HUES64 (cell line): ENCODE results near the gene CHMP4A.

Experiments
- H3K27ac ChIP-seq: 2 replicates; pipeline ENCODE4 v1.7.0; 2013; ENCODE audit warnings: low read depth, low read length, inconsistent platforms
- H3K27me3 ChIP-seq: 2 replicates; pipeline ENCODE4 v1.6.1; 2013; ENCODE audit warnings: mild to moderate bottlenecking, low read length; ENCODE audit not compliant: insufficient read depth
- H3K36me3 ChIP-seq: 2 replicates; pipeline ENCODE4 v1.6.1; 2013; ENCODE audit warnings: mild to moderate bottlenecking, low read length; ENCODE audit not compliant: insufficient read depth
- H3K4me1 ChIP-seq: 2 replicates; pipeline ENCODE4 v1.6.1; 2013; ENCODE audit warnings: mild to moderate bottlenecking, low read length, moderate library complexity; ENCODE audit not compliant: insufficient read depth
- H3K4me3 ChIP-seq: 2 replicates; pipeline ENCODE4 v1.5.1; 2013; ENCODE audit warnings: mild to moderate bottlenecking, low read length, moderate library complexity
- H3K9ac ChIP-seq: 2 replicates; pipeline ENCODE4 v1.6.1; 2013; ENCODE audit warnings: mild to moderate bottlenecking, low read depth, low read length
- H3K9me3 ChIP-seq: 2 replicates; pipeline ENCODE4 v1.6.1; 2013; ENCODE audit warnings: low read depth, low read length; ENCODE audit not compliant: insufficient read depth
- WGBS: fragments of 150-250, 120-280 bp; methylation state at CpG from one replicate; pipeline ENCODE4 v1.1.7; 2013; ENCODE audit warnings: missing lambda C conversion rate; 5-methylcytosine and 5-hydroxymethylcytosine counted together

The CHMP4A gene

GRCh38 chr14:24192933-24193332 is 20.4 kb downstream of the CHMP4A start:
- 96% methylated on average over 15 of the region's 15 CpGs for WGBS
- Histone ChIP-seq H3K4me1 (peaks cover 4% of the 10 kb centered on the region; the same call in 1 of the 2 replicates), H3K27me3 (no peaks in the 10 kb centered on the region), H3K4me3 (no peak overlapping the region), H3K9ac (no peak overlapping the region), H3K9me3 (no peaks in the 10 kb centered on the region), H3K27ac (no peak overlapping the region), H3K36me3 (peaks cover 33% of the 10 kb centered on the region)

GRCh38 chr14:24190416-24190815 is 22.9 kb downstream of the CHMP4A start:
- Histone ChIP-seq H3K27me3 (no peaks in the 10 kb centered on the region), H3K27ac (no peak overlapping the region), H3K36me3 (peaks cover 56% of the 10 kb centered on the region), H3K4me3 (no peak overlapping the region), H3K9me3 (no peaks in the 10 kb centered on the region), H3K9ac (no peak overlapping the region), H3K4me1 (peaks cover 9% of the 10 kb centered on the region; the same call in 1 of the 2 replicates)
- WGBS: 90% methylated on average over 10 of the region's 10 CpGs

GRCh38 chr14:24189460-24189859 is 23.8 kb downstream of the CHMP4A start:
- WGBS: 94% methylated on average over 9 of the region's 9 CpGs
- Histone ChIP-seq H3K27me3 (no peaks in the 10 kb centered on the region), H3K4me3 (peak overlapping the region; percentile 85), H3K9ac (peak overlapping the region; percentile 44; the same call in 1 of the 2 replicates), H3K27ac (no peak overlapping the region), H3K9me3 (no peaks in the 10 kb centered on the region), H3K36me3 (peaks cover 65% of the 10 kb centered on the region), H3K4me1 (peaks cover 9% of the 10 kb centered on the region; the same call in 1 of the 2 replicates)

GRCh38 chr14:24189059-24189375 is 24.3 kb downstream of the CHMP4A start:
- Histone ChIP-seq H3K27me3 (no peaks in the 10 kb centered on the region), H3K27ac (peak overlapping the region; percentile 34; the same call in 1 of the 2 replicates), H3K4me3 (peak overlapping the region; percentile 85), H3K4me1 (peaks cover 9% of the 10 kb centered on the region; the same call in 1 of the 2 replicates), H3K36me3 (peaks cover 69% of the 10 kb centered on the region), H3K9me3 (no peaks in the 10 kb centered on the region), H3K9ac (peak overlapping the region; percentile 44; the same call in 1 of the 2 replicates)
- WGBS: 0% methylated on average over 3 of the region's 3 CpGs

- peaks cover 9% of the 10 kb centered on the region; the same call in 1 of the 2 replicates for H3K4me1 ChIP-seq
- H3K27ac ChIP-seq: peak within 1 kb of the TSS; percentile 66
- no peaks in the 10 kb centered on the region for H3K27me3 ChIP-seq
- no peaks in the 10 kb centered on the region for H3K9me3 ChIP-seq
- peak within 1 kb of the TSS; percentile 84 for H3K9ac ChIP-seq
- under 1% methylated on average over 65 of the region's 65 CpGs for WGBS
- H3K36me3 ChIP-seq: peaks cover 71% of the 10 kb centered on the region
- peak within 1 kb of the TSS; percentile 85 for H3K4me3 ChIP-seq
Measured at GRCh38 chr14:24188251-24189058, 24.8 kb downstream of the CHMP4A start, which contains the start of gene IPO4. Gene IPO4 (minus strand): TSS chr14:24188816. CDS start chr14:24188787, 29 bp downstream.

GRCh38 chr14:24187539-24187915 is 25.8 kb downstream of the CHMP4A start:
- Histone ChIP-seq H3K9ac (peak overlapping the region; percentile 84; the same call in 1 of the 2 replicates), H3K27ac (no peak overlapping the region), H3K27me3 (no peaks in the 10 kb centered on the region), H3K4me3 (peak overlapping the region; percentile 85), H3K4me1 (peaks cover 9% of the 10 kb centered on the region; the same call in 1 of the 2 replicates), H3K36me3 (peaks cover 74% of the 10 kb centered on the region), H3K9me3 (no peaks in the 10 kb centered on the region)
- 95% methylated on average over 2 of the region's 2 CpGs for WGBS

- H3K9me3 ChIP-seq: no peaks in the 10 kb centered on the region
- no peak overlapping the region for H3K27ac ChIP-seq
- H3K4me3 ChIP-seq: no peak overlapping the region
- no peaks in the 10 kb centered on the region for H3K27me3 ChIP-seq
- WGBS: 92% methylated on average over 10 of the region's 10 CpGs
- H3K4me1 ChIP-seq: peaks cover 9% of the 10 kb centered on the region; the same call in 1 of the 2 replicates
- H3K9ac ChIP-seq: no peak overlapping the region
- H3K36me3 ChIP-seq: peaks cover 74% of the 10 kb centered on the region
Measured at GRCh38 chr14:24186831-24187538, 26.3 kb downstream of the CHMP4A start.

GRCh38 chr14:24185741-24186140 is 27.5 kb downstream of the CHMP4A start:
- Histone ChIP-seq H3K4me3 (no peak overlapping the region), H3K4me1 (peaks cover 9% of the 10 kb centered on the region; the same call in 1 of the 2 replicates), H3K36me3 (peaks cover 77% of the 10 kb centered on the region), H3K27ac (no peak overlapping the region), H3K9ac (no peak overlapping the region), H3K27me3 (no peaks in the 10 kb centered on the region), H3K9me3 (no peaks in the 10 kb centered on the region)
- 95% methylated on average over 11 of the region's 11 CpGs for WGBS

GRCh38 chr14:24185026-24185425 is 28.3 kb downstream of the CHMP4A start:
- peaks cover 9% of the 10 kb centered on the region; the same call in 1 of the 2 replicates for H3K4me1 ChIP-seq
- WGBS: 91% methylated on average over 7 of the region's 7 CpGs
- peaks cover 81% of the 10 kb centered on the region for H3K36me3 ChIP-seq
- no peak overlapping the region for H3K9ac ChIP-seq
- no peaks in the 10 kb centered on the region for H3K27me3 ChIP-seq
- H3K4me3 ChIP-seq: no peak overlapping the region
- H3K27ac ChIP-seq: no peak overlapping the region
- no peaks in the 10 kb centered on the region for H3K9me3 ChIP-seq

GRCh38 chr14:24184104-24184970 is 29.0 kb downstream of the CHMP4A start:
- no peaks in the 10 kb centered on the region for H3K27me3 ChIP-seq
- H3K36me3 ChIP-seq: peaks cover 83% of the 10 kb centered on the region
- no peak overlapping the region for H3K27ac ChIP-seq
- peaks cover 9% of the 10 kb centered on the region; the same call in 1 of the 2 replicates for H3K4me1 ChIP-seq
- H3K4me3 ChIP-seq: no peak overlapping the region
- WGBS: 93% methylated on average over 19 of the region's 19 CpGs
- H3K9me3 ChIP-seq: no peaks in the 10 kb centered on the region
- H3K9ac ChIP-seq: no peak overlapping the region
